Astrocyte (in vitro differentiated cells and primary cell): ENCODE results near the gene COMMD3. TPM values are rescaled to one million over a fixed set of nuclear protein-coding genes. Genes with fewer than 3 reads are reported as not detected.
A peak's percentile ranks its signal among the peaks of the same experiment; 100 is the strongest.

Source experiments
- DNase-seq: peaks from one replicate; pipeline ENCODE4 v3.0.0-alpha.2; 2010; ENCODE audit warnings: low read depth
- FAIRE-seq: peaks from 2 replicates; lab custom pipeline; 2011; peaks lifted over from hg19 to GRCh38; lab: Jason Lieb, UNC
- H2AFZ ChIP-seq: 2 replicates; pipeline ENCODE4 v1.6.0; 2012; ENCODE audit warnings: low read depth, low read length, inconsistent platforms
- H3K27ac ChIP-seq: 2 replicates; pipeline ENCODE4 v1.5.1; 2011; ENCODE audit warnings: low read depth, low read length, inconsistent platforms
- H3K27me3 ChIP-seq: 2 replicates; pipeline ENCODE4 v1.6.0; 2011; ENCODE audit warnings: low read length, inconsistent platforms; ENCODE audit not compliant: insufficient read depth
- H3K36me3 ChIP-seq: 2 replicates; pipeline ENCODE4 v1.5.1; 2011; ENCODE audit warnings: low read length, inconsistent platforms; ENCODE audit not compliant: insufficient read depth
- H3K4me1 ChIP-seq: 2 replicates; pipeline ENCODE4 v1.5.1; 2011; ENCODE audit warnings: low read length, inconsistent platforms; ENCODE audit not compliant: insufficient read depth
- H3K4me2 ChIP-seq: 2 replicates; pipeline ENCODE4 v1.6.0; 2012; ENCODE audit warnings: low read length, inconsistent platforms
- H3K4me3 ChIP-seq: 2 replicates; pipeline ENCODE4 v1.5.1; 2011; ENCODE audit warnings: low read depth, mild to moderate bottlenecking, low read length, inconsistent platforms; ENCODE audit not compliant: insufficient read depth
- H3K79me2 ChIP-seq: 2 replicates; pipeline ENCODE4 v1.6.0; 2012; ENCODE audit warnings: mild to moderate bottlenecking, low read length, inconsistent platforms; ENCODE audit not compliant: insufficient read depth
- H3K9ac ChIP-seq: 2 replicates; pipeline ENCODE4 v1.6.0; 2012; ENCODE audit warnings: mild to moderate bottlenecking, low read length, inconsistent platforms
- H3K9me3 ChIP-seq: 2 replicates; pipeline ENCODE4 v1.5.1; 2012; ENCODE audit warnings: low read depth, mild to moderate bottlenecking, low read length, inconsistent platforms; ENCODE audit not compliant: insufficient read depth
- H4K20me1 ChIP-seq: 2 replicates; pipeline ENCODE4 v1.6.0; 2012; ENCODE audit warnings: low read length, inconsistent platforms; ENCODE audit not compliant: insufficient read depth
- H3K27ac Mint-ChIP-seq: one replicate; pipeline ENCODE4 v1.8.0; 2021; ENCODE audit warnings: mild to moderate bottlenecking, mixed read lengths; ENCODE audit not compliant: unreplicated experiment
- H3K27me3 Mint-ChIP-seq: one replicate; pipeline ENCODE4 v1.8.0; 2021; ENCODE audit warnings: low read depth, mixed read lengths; ENCODE audit not compliant: unreplicated experiment
- H3K36me3 Mint-ChIP-seq: one replicate; pipeline ENCODE4 v1.8.0; 2021; ENCODE audit warnings: low read depth, mixed read lengths; ENCODE audit not compliant: unreplicated experiment
- H3K4me1 Mint-ChIP-seq: one replicate; pipeline ENCODE4 v1.8.0; 2021; ENCODE audit warnings: low read depth, mixed read lengths; ENCODE audit not compliant: unreplicated experiment
- H3K4me3 Mint-ChIP-seq: one replicate; pipeline ENCODE4 v1.8.0; 2021; ENCODE audit warnings: mild to moderate bottlenecking, moderate library complexity, mixed read lengths; ENCODE audit not compliant: unreplicated experiment
- H3K9me3 Mint-ChIP-seq: one replicate; pipeline ENCODE4 v1.8.0; 2021; ENCODE audit warnings: mild to moderate bottlenecking, mixed read lengths; ENCODE audit not compliant: unreplicated experiment
- EZH2 ChIP-seq: IDR thresholded peaks from 2 replicates; pipeline ENCODE4 v1.6.1; 2012; ENCODE audit warnings: mild to moderate bottlenecking, low read length, inconsistent platforms; ENCODE audit not compliant: insufficient read depth
- total RNA-seq: library from RNA; stranded (reverse); gene quantifications from 2 replicates; pipeline ENCODE4 v1.2.1, GENCODE V29; 2021
- TF ChIP-seq, protein P1 (sequence below): IDR thresholded peaks from 2 replicates; pipeline ENCODE4 v1.5.1; 2011; ENCODE audit warnings: low read depth, mild to moderate bottlenecking, inconsistent platforms, low read length, moderate library complexity; ENCODE audit not compliant: insufficient read depth

COMMD3 gene
- total RNA-seq, 1 donor from 2014 or later, result 28.8 TPM

DNA sequence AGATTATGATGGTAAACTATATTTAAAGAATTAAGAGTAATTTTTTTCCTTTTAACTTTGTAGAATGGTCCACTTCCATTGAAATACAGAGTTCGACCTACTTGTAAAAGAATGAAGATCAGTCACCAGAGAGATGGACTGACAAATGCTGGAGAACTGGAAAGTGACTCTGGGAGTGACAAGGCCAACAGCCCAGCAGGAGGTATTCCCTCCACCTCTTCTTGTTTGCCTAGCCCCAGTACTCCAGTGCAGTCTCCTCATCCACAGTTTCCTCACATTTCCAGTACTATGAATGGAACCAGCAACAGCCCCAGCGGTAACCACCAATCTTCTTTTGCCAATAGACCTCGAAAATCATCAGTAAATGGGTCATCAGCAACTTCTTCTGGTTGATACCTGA lies 13.0 kb downstream of the COMMD3 start:
- peaks cover 22% of the 10 kb centered on the region for H4K20me1 ChIP-seq
- no peak for TF ChIP-seq EZH2
- TF ChIP-seq, protein P1, sequence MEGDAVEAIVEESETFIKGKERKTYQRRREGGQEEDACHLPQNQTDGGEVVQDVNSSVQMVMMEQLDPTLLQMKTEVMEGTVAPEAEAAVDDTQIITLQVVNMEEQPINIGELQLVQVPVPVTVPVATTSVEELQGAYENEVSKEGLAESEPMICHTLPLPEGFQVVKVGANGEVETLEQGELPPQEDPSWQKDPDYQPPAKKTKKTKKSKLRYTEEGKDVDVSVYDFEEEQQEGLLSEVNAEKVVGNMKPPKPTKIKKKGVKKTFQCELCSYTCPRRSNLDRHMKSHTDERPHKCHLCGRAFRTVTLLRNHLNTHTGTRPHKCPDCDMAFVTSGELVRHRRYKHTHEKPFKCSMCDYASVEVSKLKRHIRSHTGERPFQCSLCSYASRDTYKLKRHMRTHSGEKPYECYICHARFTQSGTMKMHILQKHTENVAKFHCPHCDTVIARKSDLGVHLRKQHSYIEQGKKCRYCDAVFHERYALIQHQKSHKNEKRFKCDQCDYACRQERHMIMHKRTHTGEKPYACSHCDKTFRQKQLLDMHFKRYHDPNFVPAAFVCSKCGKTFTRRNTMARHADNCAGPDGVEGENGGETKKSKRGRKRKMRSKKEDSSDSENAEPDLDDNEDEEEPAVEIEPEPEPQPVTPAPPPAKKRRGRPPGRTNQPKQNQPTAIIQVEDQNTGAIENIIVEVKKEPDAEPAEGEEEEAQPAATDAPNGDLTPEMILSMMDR, result no peak
- peaks cover 26% of the 10 kb centered on the region for H3K27me3 Mint-ChIP-seq
- DNase-seq, result no peak
- H3K9ac ChIP-seq, result no peak overlapping the region
- H3K27ac ChIP-seq, result no peak overlapping the region
- H3K9me3 ChIP-seq, result no peaks in the 10 kb centered on the region
- no peak for FAIRE-seq
- H3K79me2 ChIP-seq, result peaks cover 13% of the 10 kb centered on the region
- H3K27me3 ChIP-seq, result peaks cover 17% of the 10 kb centered on the region
- H3K4me1 ChIP-seq, result peaks cover 18% of the 10 kb centered on the region
- H3K4me1 Mint-ChIP-seq, result peaks cover 11% of the 10 kb centered on the region
- H3K4me3 ChIP-seq, result no peak overlapping the region
- no peak overlapping the region for H2AFZ ChIP-seq
- H3K9me3 Mint-ChIP-seq, result peaks cover 10% of the 10 kb centered on the region
- no peak overlapping the region for H3K4me2 ChIP-seq
- H3K27ac Mint-ChIP-seq, result no peak overlapping the region
- H3K36me3 Mint-ChIP-seq, result peaks cover 17% of the 10 kb centered on the region
- peaks cover 14% of the 10 kb centered on the region for H3K36me3 ChIP-seq
- H3K4me3 Mint-ChIP-seq, result no peak overlapping the region

DNA sequence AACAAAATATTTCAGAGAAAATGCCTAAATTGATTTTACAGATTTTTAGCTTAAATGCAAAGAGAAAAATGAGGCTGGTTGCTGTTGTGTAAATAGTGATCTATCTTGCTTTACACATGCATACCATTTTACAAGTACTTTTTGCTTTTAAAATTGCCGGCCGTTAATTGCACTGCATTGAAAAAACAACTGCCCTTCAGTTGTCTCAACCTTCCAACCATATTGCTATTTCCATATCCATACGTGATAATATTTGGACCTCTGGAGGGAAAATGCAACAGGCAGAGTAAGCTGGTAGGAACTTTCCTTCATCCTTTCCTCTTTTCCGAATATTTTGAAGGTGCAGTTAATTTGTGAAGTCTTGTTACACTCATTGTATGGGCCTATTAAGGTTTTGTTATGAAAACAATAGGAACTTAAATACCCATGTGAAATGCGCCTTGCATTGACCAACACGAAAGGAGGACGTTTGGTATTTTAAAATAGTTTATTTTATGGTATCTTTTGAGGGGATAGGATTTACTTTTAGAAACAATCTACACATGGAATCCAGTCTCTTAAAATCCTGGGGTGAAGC lies 16.0 kb downstream of the COMMD3 start:
- no peak overlapping the region for H3K9ac ChIP-seq
- no peak for TF ChIP-seq EZH2
- TF ChIP-seq, protein P1, result no peak
- no peak overlapping the region for H3K27ac ChIP-seq
- H4K20me1 ChIP-seq, result no peaks in the 10 kb centered on the region
- no peak overlapping the region for H3K4me2 ChIP-seq
- peaks cover 14% of the 10 kb centered on the region for H3K36me3 ChIP-seq
- FAIRE-seq (peak; percentile 47), DNase-seq (no peak)
- H3K9me3 Mint-ChIP-seq, result peaks cover 12% of the 10 kb centered on the region
- H3K9me3 ChIP-seq, result peaks cover 4% of the 10 kb centered on the region
- H3K4me1 Mint-ChIP-seq, result peaks cover 3% of the 10 kb centered on the region
- H3K27me3 Mint-ChIP-seq, result peaks cover 41% of the 10 kb centered on the region
- H3K4me1 ChIP-seq, result peaks cover 20% of the 10 kb centered on the region
- no peak overlapping the region for H2AFZ ChIP-seq
- no peak overlapping the region for H3K4me3 ChIP-seq
- no peak overlapping the region for H3K27ac Mint-ChIP-seq
- no peak overlapping the region for H3K4me3 Mint-ChIP-seq
- peaks cover 17% of the 10 kb centered on the region for H3K36me3 Mint-ChIP-seq
- peaks cover 38% of the 10 kb centered on the region for H3K27me3 ChIP-seq
- no peaks in the 10 kb centered on the region for H3K79me2 ChIP-seq
